RWPE1 (cell line): Measurements from ENCODE around the gene CD86.

ENCODE experiments used
- CTCF ChIA-PET: fragments of 350-600 bp; sonication (Branson Sonifier 250); formaldehyde crosslinking; extraction: SDS; loops from one replicate; lab custom pipeline; 2021; lab: Yijun Ruan, JAX
- POLR2A ChIA-PET: fragments of 400-600 bp; formaldehyde crosslinking; extraction: SDS; loops from one replicate; lab custom pipeline; 2020; ENCODE audit warnings: antibody characterized with exemption; ENCODE audit not compliant: low non-redundant PET; lab: Yijun Ruan, JAX
- DNase-seq: peaks from one replicate; pipeline ENCODE4 v3.0.0; 2012; ENCODE audit warnings: low spot score
- H3K27ac ChIP-seq: fragments of 450-650 bp; 2 replicates; pipeline ENCODE4 v1.5.1; 2017
- CTCF ChIP-seq: fragments of 450-650 bp; conservative IDR thresholded peaks from 2 replicates; pipeline ENCODE4 v1.5.1; 2017; ENCODE audit warnings: low read depth, mild to moderate bottlenecking

The CD86 gene

GRCh38 chr3:122055215-122055614 is at the start of gene CD86:
Gene CD86 (plus strand): TSS chr3:122055362. CDS start chr3:122055490, 128 bp downstream.
- no peak for TF ChIP-seq CTCF
- no peak for DNase-seq
- CTCF ChIA-PET, result interaction anchor here (0.6 kb wide), 1 partner anchor 16 kb away, joined by 3 read pairs; no protein-coding TSS in a partner anchor
- H3K27ac ChIP-seq, result no peak within 1 kb of the TSS
- POLR2A ChIA-PET, result no interaction called here

GRCh38 chr3:122006267-122006666 is 48.9 kb upstream of the CD86 start:
- ChIA-PET CTCF (no interaction called here), POLR2A (no interaction called here)
- TF ChIP-seq CTCF, result no peak
- H3K27ac ChIP-seq, result no peak overlapping the region
- DNase-seq, result no peak

GRCh38 chr3:122008166-122008565 is 47.0 kb upstream of the CD86 start:
- CTCF ChIA-PET, result no interaction called here
- POLR2A ChIA-PET, result no interaction called here
- TF ChIP-seq CTCF, result no peak
- DNase-seq, result no peak
- H3K27ac ChIP-seq, result no peak overlapping the region

GRCh38 chr3:122010506-122010905 is 44.7 kb upstream of the CD86 start:
- TF ChIP-seq CTCF, result no peak
- CTCF ChIA-PET, result no interaction called here
- POLR2A ChIA-PET, result no interaction called here
- no peak for DNase-seq
- no peak overlapping the region for H3K27ac ChIP-seq

GRCh38 chr3:122011396-122011795 is 43.8 kb upstream of the CD86 start:
- no peak for DNase-seq
- H3K27ac ChIP-seq, result no peak overlapping the region
- ChIA-PET CTCF (no interaction called here), POLR2A (no interaction called here)
- TF ChIP-seq CTCF, result no peak

- no peak for TF ChIP-seq CTCF
- no peak for DNase-seq
- POLR2A ChIA-PET, result no interaction called here
- no peak overlapping the region for H3K27ac ChIP-seq
- CTCF ChIA-PET, result interaction anchor here (1.0 kb wide), 1 partner anchor 17 kb away, joined by 3 read pairs; no protein-coding TSS in a partner anchor
Measured at GRCh38 chr3:122012821-122013220, 42.3 kb upstream of the CD86 start.
